Prostate gland (tissue), 2 donors: ENCODE results near the gene ANKS1B. TPM values are rescaled to one million over a fixed set of nuclear protein-coding genes. Genes with fewer than 3 reads are reported as not detected.

Experiments used
- DNase-seq: peaks from one replicate; pipeline ENCODE4 v3.0.0-alpha.2; 2019; ENCODE audit warnings: low spot score
- H3K27ac ChIP-seq, 2 donors: fragments of 200-600 bp; sonication (generic); 2 replicates each; pipeline ENCODE4 v1.5.1; 2017 to 2019
- H3K27me3 ChIP-seq: fragments of 200-600 bp; sonication (generic); replicated peaks from 2 replicates; pipeline ENCODE4 v1.5.1; 2019; ENCODE audit not compliant: insufficient read depth
- H3K36me3 ChIP-seq, 2 donors: fragments of 200-600 bp; sonication (generic); 1 replicate in 1 of 2; 2 replicates in 1 of 2; pipeline versions ENCODE4 v1.5.1 to v1.8.1; 2017 to 2019
- H3K4me1 ChIP-seq: fragments of 200-600 bp; sonication (generic); replicated peaks from 2 replicates; pipeline ENCODE4 v1.5.1; 2019
- H3K4me3 ChIP-seq, 2 donors: fragments of 200-600 bp; sonication (generic); 2 replicates each; pipeline ENCODE4 v1.5.1; 2017 to 2019
- H3K9me3 ChIP-seq: fragments of 200-600 bp; sonication (generic); 2 replicates; pipeline ENCODE4 v1.5.1; 2017
- CTCF ChIP-seq, 4 experiments: fragments of 200-600 bp in 2 of 4; fragments of 450-650 bp in 2 of 4; sonication (generic) in 2 of 4; IDR thresholded peaks; 1 replicate in 3 of 4; 2 replicates in 1 of 4; pipeline ENCODE4 v1.5.1; 2016 to 2019; ENCODE audit warnings: antibody characterized with exemption in 4 of 4, mild to moderate bottlenecking in 2 of 4, moderate library complexity in 2 of 4
- POLR2A ChIP-seq: fragments of 450-650 bp; IDR thresholded peaks from one replicate; pipeline ENCODE4 v1.6.1; 2016; ENCODE audit warnings: antibody characterized with exemption, mild to moderate bottlenecking
- POLR2AphosphoS5 ChIP-seq: sonication (generic); formaldehyde crosslinking; IDR thresholded peaks from one replicate; pipeline ENCODE4 v1.6.1; 2017; ENCODE audit warnings: antibody characterized with exemption
- WGBS: methylation state at CpG from one replicate; pipeline ENCODE4 v1.1.5; 2018; 5-methylcytosine and 5-hydroxymethylcytosine counted together
- intact Hi-C: fragments of 100-400 bp; cut with DNase I; formaldehyde crosslinking; loops from one replicate; pipeline ENCODE4 v1.14.2; 2022
- total RNA-seq, 2 donors: library from RNA; depleted of rRNA; stranded (reverse); fragments of >200 nt; gene quantifications; one replicate each; pipeline ENCODE4 v1.1.0, GENCODE V29; 2016

The ANKS1B gene
- total RNA-seq, 2 donors from 2014 or later: 13.0 to 17.4 TPM

DNA sequence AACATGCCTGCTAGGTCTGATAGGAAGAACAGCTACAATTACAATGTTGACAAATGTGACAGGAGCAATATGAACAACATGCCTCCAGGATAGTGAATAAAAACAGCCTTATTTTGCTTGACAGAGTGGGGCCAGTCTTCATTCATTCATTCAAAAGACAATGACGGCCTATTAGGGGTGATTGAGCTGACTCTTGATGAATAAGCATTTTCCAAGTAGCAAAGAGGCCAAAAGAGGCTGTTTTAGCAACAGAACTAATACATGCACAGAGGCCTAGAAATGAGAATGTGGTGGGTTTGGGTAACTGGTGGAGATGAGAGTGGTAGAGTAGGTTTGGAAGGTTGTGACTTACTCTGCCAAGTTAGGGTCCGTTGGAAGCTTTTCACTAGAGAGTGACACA lies 1201.3 kb downstream of the ANKS1B start:
- TF ChIP-seq CTCF (IDR thresholded peaks at IDR 0.05) (no peak), POLR2A (no peak), POLR2AphosphoS5 (no peak)
- DNase-seq: no peak
- Histone ChIP-seq H3K4me1 (no peaks in the 10 kb centered on the region), H3K36me3 (no peaks in the 10 kb centered on the region), H3K27ac (no peak overlapping the region), H3K27me3 (no peaks in the 10 kb centered on the region), H3K4me3 (no peak overlapping the region), H3K9me3 (no peaks in the 10 kb centered on the region)
- intact Hi-C loops: no loop called here
- WGBS: 81% methylated on average over 2 of the region's 2 CpGs

DNA sequence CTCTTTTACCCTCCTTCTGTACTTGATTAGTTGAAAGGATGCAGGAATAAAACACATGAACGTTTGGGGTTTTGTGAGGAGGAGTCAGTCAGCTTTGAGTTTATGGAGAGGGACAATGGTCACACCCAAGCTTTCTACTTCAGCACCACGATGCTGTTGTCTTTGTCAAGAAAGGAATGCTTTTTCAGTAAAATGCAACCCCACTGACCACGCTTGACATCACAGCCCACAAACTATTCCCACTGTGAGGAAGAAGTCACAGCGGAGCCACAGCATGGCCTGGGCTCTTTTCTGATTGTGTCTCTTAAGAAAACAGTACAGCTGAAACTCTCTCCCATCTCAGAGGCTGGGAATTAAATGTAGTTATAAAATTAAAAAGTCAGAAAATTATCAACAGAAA lies 1204.5 kb downstream of the ANKS1B start:
- H3K4me3 ChIP-seq: no peak overlapping the region
- no peaks in the 10 kb centered on the region for H3K27me3 ChIP-seq
- no peaks in the 10 kb centered on the region for H3K9me3 ChIP-seq
- no peaks in the 10 kb centered on the region for H3K36me3 ChIP-seq
- DNase-seq: no peak
- H3K27ac ChIP-seq: no peak overlapping the region
- intact Hi-C loops: no loop called here
- H3K4me1 ChIP-seq: no peaks in the 10 kb centered on the region
- no peak for TF ChIP-seq POLR2A
- no peak for TF ChIP-seq CTCF (IDR thresholded peaks at IDR 0.05)
- TF ChIP-seq POLR2AphosphoS5: no peak
- WGBS: 46% methylated on average over 4 of the region's 4 CpGs

- Histone ChIP-seq H3K4me3 (no peak overlapping the region), H3K4me1 (no peaks in the 10 kb centered on the region), H3K9me3 (no peaks in the 10 kb centered on the region), H3K36me3 (no peaks in the 10 kb centered on the region), H3K27ac (no peak overlapping the region), H3K27me3 (no peaks in the 10 kb centered on the region)
- intact Hi-C loops: no loop called here
- no peak for TF ChIP-seq POLR2A
- TF ChIP-seq POLR2AphosphoS5: no peak
- TF ChIP-seq CTCF (IDR thresholded peaks at IDR 0.05): no peak
- DNase-seq: no peak
- WGBS: 81% methylated on average over 3 of the region's 3 CpGs
These were observed 1211.9 kb downstream of the ANKS1B start for GRCh38 chr12:98772818-98773217.

DNA sequence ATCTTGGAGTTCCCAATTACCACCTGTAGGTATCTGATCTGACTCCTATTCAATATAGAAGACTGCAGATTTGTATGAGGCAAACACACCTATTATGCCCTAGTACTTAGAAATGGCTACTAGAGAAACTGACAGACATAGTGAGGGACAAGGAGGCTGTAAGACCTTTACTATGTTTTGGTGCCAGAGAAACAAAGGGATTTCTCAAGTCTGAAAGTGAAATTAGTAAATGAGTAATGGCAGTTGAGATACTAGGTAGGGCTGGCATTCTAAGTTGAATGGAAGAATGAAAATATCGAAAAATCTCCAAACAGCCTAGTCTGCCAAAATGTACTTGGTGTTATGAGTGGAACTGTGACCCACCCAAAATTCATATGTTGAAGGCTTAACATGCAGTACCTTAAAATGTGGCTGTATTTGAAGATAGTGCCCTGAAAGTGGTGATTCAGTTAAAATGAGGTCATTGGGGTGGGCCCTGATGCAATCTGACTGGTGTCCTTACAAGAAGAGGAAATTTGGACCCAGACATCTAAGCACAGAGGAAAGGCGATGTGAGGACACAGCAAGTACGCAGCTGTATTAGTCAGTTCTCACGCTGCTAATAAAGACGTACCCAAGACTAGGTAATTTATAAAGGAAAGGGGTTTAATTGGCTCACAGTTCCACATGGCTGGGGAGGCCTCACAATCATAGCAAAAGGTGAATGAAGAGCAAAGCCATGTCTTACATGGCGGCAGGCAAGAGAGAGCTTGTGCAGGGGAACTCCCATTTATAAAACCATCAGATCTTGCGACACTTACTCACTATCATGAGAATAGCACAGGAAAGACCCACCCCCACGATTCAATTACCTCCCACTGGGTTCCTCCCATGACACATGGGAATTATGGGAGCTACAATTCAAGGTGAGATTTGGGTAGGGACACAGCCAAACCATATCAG lies 1212.7 kb downstream of the ANKS1B start:
- no peaks in the 10 kb centered on the region for H3K9me3 ChIP-seq
- TF ChIP-seq POLR2A: no peak
- TF ChIP-seq CTCF (IDR thresholded peaks at IDR 0.05): no peak
- no peak for TF ChIP-seq POLR2AphosphoS5
- H3K4me1 ChIP-seq: no peaks in the 10 kb centered on the region
- no peaks in the 10 kb centered on the region for H3K36me3 ChIP-seq
- H3K27me3 ChIP-seq: no peaks in the 10 kb centered on the region
- intact Hi-C loops: no loop called here
- H3K4me3 ChIP-seq: no peak overlapping the region
- 93% methylated on average over 8 of the region's 8 CpGs for WGBS
- no peak for DNase-seq
- no peak overlapping the region for H3K27ac ChIP-seq

DNA sequence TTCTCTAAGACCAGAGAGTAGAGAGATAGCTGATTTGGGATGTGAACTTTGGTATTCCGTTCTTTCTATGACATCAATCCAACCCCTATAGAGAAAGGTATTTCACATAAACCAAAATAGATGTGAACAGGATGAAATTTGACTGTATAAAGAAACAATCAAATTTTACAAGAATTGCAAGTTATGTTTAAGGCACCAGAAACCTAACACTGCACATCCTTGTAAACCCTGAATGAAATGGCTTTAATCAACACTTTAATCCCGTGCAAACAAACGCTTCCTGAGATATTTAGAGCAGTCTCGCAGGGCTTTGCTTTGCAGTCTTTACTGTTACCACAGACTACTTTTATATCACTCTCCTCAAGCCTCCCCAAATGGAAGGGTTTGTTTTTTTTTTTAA lies 1214.5 kb downstream of the ANKS1B start:
- H3K9me3 ChIP-seq: no peaks in the 10 kb centered on the region
- WGBS: 37% methylated on average over 4 of the region's 4 CpGs
- H3K4me1 ChIP-seq: no peaks in the 10 kb centered on the region
- DNase-seq: no peak
- H3K36me3 ChIP-seq: no peaks in the 10 kb centered on the region
- TF ChIP-seq CTCF (IDR thresholded peaks at IDR 0.05) (no peak), POLR2AphosphoS5 (no peak), POLR2A (no peak)
- H3K27me3 ChIP-seq: no peaks in the 10 kb centered on the region
- no peak overlapping the region for H3K27ac ChIP-seq
- intact Hi-C loops: no loop called here
- H3K4me3 ChIP-seq: no peak overlapping the region
